CD14-positive monocyte (primary cell): ENCODE data around the gene NPAS2. TPM values are rescaled to one million over a fixed set of nuclear protein-coding genes. Genes with fewer than 3 reads are reported as not detected.

ENCODE experiments used
- DNase-seq, 3 donors: peaks; one replicate each; pipeline ENCODE4 v3.0.0-alpha.2; 2011 to 2022
- H2AFZ ChIP-seq: 2 replicates; pipeline ENCODE4 v1.6.0; 2012; ENCODE audit warnings: mild to moderate bottlenecking, low read depth, low read length, inconsistent platforms; ENCODE audit not compliant: insufficient read depth, poor library complexity, severe bottlenecking
- H3K27ac ChIP-seq, 2 donors: 1 replicate in 1 of 2; 2 replicates in 1 of 2; pipeline ENCODE4 v1.5.1; 2012 to 2013; ENCODE audit warnings: low read length in 2 of 2, control low read depth in 1 of 2, inconsistent platforms in 1 of 2, low read depth in 1 of 2, mild to moderate bottlenecking in 1 of 2
- H3K27me3 ChIP-seq, 2 donors: one replicate each; pipeline versions ENCODE4 v1.6.0 to v1.6.1; 2011 to 2013; ENCODE audit warnings: low read length in 2 of 2; ENCODE audit not compliant: control insufficient read depth in 2 of 2, insufficient read depth in 2 of 2
- H3K36me3 ChIP-seq, 2 donors: replicated peaks in 1 of 2; 1 replicate in 1 of 2; 2 replicates in 1 of 2; pipeline versions ENCODE4 v1.5.1 to v1.6.1; 2012 to 2013; ENCODE audit warnings: low read length in 2 of 2, control low read depth in 1 of 2, inconsistent platforms in 1 of 2, mild to moderate bottlenecking in 1 of 2; ENCODE audit not compliant: insufficient read depth in 2 of 2, control insufficient read depth in 1 of 2
- H3K4me1 ChIP-seq, 2 donors: 1 replicate in 1 of 2; 2 replicates in 1 of 2; pipeline versions ENCODE4 v1.5.1 to v1.6.1; 2012 to 2013; ENCODE audit warnings: low read length in 2 of 2, control low read depth in 1 of 2, inconsistent platforms in 1 of 2, mild to moderate bottlenecking in 1 of 2, moderate library complexity in 1 of 2; ENCODE audit not compliant: insufficient read depth in 2 of 2, control insufficient read depth in 1 of 2
- H3K4me2 ChIP-seq: replicated peaks from 2 replicates; pipeline ENCODE3; 2012; ENCODE audit warnings: low read length, moderate library complexity, mild to moderate bottlenecking; ENCODE audit not compliant: poor library complexity, severe bottlenecking; ENCODE audit errors: extremely low read depth
- H3K4me3 ChIP-seq, 3 experiments: fragments of 200-600 bp in 1 of 3; sonication (generic) in 1 of 3; replicated peaks in 1 of 3; 1 replicate in 2 of 3; 2 replicates in 1 of 3; pipeline ENCODE4 v1.5.1; 2011 to 2013; ENCODE audit warnings: low read length in 3 of 3, mild to moderate bottlenecking in 3 of 3, control low read depth in 2 of 3, low read depth in 2 of 3, inconsistent platforms in 1 of 3, moderate library complexity in 1 of 3
- H3K79me2 ChIP-seq: 2 replicates; pipeline ENCODE4 v1.6.0; 2012; ENCODE audit warnings: mild to moderate bottlenecking, control low read depth, inconsistent platforms, low read length, moderate library complexity; ENCODE audit not compliant: insufficient read depth
- H3K9ac ChIP-seq: 2 replicates; pipeline ENCODE4 v1.6.0; 2017; ENCODE audit warnings: low read length, mild to moderate bottlenecking; ENCODE audit not compliant: insufficient read depth, poor library complexity, severe bottlenecking
- H3K9me3 ChIP-seq, 2 donors: replicated peaks in 1 of 2; 1 replicate in 1 of 2; 2 replicates in 1 of 2; pipeline versions ENCODE4 v1.5.1 to v1.6.1; 2012 to 2013; ENCODE audit warnings: low read length in 2 of 2, control low read depth in 1 of 2; ENCODE audit not compliant: control insufficient read depth in 1 of 2, insufficient read depth in 1 of 2
- H4K20me1 ChIP-seq: 2 replicates; pipeline ENCODE4 v1.6.0; 2012; ENCODE audit warnings: mild to moderate bottlenecking, low read length, control low read depth, moderate library complexity; ENCODE audit not compliant: insufficient read depth
- H3K27ac Mint-ChIP-seq, 7 donors: one replicate each; pipeline ENCODE4 v1.8.0; 2020; ENCODE audit warnings: mild to moderate bottlenecking in 7 of 7, mixed read lengths in 7 of 7, moderate library complexity in 6 of 7, inconsistent platforms in 2 of 7
- H3K27me3 Mint-ChIP-seq, 3 donors: one replicate each; pipeline ENCODE4 v1.8.0; 2021 to 2022; ENCODE audit warnings: low read depth in 3 of 3, mild to moderate bottlenecking in 3 of 3, mixed read lengths in 3 of 3, moderate library complexity in 3 of 3, inconsistent platforms in 1 of 3
- H3K36me3 Mint-ChIP-seq, 2 donors: one replicate each; pipeline ENCODE4 v1.8.0; 2020; ENCODE audit warnings: mixed read lengths in 2 of 2, inconsistent platforms in 1 of 2, mild to moderate bottlenecking in 1 of 2
- H3K4me1 Mint-ChIP-seq: one replicate; pipeline ENCODE4 v1.8.0; 2020; ENCODE audit warnings: mild to moderate bottlenecking, mixed read lengths
- H3K4me3 Mint-ChIP-seq, 2 donors: one replicate each; pipeline ENCODE4 v1.8.0; 2020; ENCODE audit warnings: mild to moderate bottlenecking in 2 of 2, mixed read lengths in 2 of 2, moderate library complexity in 1 of 2
- H3K9me3 Mint-ChIP-seq, 7 donors: one replicate each; pipeline ENCODE4 v1.8.0; 2020 to 2022; ENCODE audit warnings: mixed read lengths in 7 of 7, mild to moderate bottlenecking in 6 of 7, moderate library complexity in 6 of 7, inconsistent platforms in 2 of 7
- WGBS: methylation state at CpG from one replicate; pipeline ENCODE4 v1.1.5; 2013; ENCODE audit warnings: missing lambda C conversion rate; ENCODE audit not compliant: insufficient coverage; 5-methylcytosine and 5-hydroxymethylcytosine counted together
- intact Hi-C, 2 donors: fragments of 100-400 bp; cut with micrococcal nuclease; formaldehyde crosslinking; loops; one replicate each; pipeline versions ENCODE4 v1.15.0 to v1.15.1; 2023
- polyA plus RNA-seq, 3 donors: library from polyadenylated mRNA; depleted of rRNA in 1 of 3; unstranded in 2 of 3; stranded (reverse) in 1 of 3; fragments of 300-500 nt in 2 of 3; fragments of >200 nt in 1 of 3; fragmentation: Illumina TruSeq in 2 of 3; gene quantifications; 1 replicate in 2 of 3; 2 replicates in 1 of 3; pipeline ENCODE4 v1.2.3, GENCODE V29; 2012 to 2021
- TF ChIP-seq, protein P1 (sequence below): fragments of 200-600 bp; IDR thresholded peaks from one replicate; pipeline ENCODE4 v1.8.0; 2022; ENCODE audit warnings: antibody characterized with exemption, mild to moderate bottlenecking

The NPAS2 gene
- polyA plus RNA-seq, 3 donors: not detected

DNA sequence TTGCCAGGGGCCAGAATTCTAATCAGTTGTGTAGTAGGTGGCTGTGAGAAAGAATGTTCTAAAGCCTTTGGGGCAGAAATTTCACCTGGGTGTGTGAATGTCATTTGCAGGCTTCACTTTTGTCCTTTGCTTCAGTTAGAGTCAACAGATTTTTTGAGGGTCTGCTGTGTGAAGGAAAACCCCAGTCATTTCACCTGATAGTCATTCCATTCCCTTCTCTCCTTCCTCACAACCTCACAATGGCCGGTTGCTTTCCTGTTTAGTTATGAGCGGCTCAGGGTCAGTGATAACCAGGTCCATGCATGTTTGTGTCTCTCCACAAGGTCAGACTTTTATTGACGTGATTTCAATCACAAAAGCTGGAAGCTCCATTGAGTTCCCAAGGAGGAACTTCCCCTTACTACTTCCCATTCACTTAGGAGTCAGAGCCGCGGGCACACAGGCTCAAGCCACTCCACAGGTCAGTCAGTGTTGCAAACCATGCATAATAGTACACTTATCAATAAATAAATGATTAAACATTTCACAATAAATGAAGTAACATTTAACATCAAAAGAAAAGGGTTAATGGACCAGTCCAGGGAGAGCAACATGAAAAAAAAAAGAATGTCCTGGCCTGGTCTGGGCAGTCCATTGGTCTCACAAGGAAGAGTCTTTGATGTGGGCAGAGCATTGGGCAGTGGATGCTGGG lies 74.3 kb downstream of the NPAS2 start:
- no peak overlapping the region for H3K4me3 ChIP-seq
- H3K27ac ChIP-seq: no peak overlapping the region
- H3K4me1 ChIP-seq: no peaks in the 10 kb centered on the region
- TF ChIP-seq, protein P1, sequence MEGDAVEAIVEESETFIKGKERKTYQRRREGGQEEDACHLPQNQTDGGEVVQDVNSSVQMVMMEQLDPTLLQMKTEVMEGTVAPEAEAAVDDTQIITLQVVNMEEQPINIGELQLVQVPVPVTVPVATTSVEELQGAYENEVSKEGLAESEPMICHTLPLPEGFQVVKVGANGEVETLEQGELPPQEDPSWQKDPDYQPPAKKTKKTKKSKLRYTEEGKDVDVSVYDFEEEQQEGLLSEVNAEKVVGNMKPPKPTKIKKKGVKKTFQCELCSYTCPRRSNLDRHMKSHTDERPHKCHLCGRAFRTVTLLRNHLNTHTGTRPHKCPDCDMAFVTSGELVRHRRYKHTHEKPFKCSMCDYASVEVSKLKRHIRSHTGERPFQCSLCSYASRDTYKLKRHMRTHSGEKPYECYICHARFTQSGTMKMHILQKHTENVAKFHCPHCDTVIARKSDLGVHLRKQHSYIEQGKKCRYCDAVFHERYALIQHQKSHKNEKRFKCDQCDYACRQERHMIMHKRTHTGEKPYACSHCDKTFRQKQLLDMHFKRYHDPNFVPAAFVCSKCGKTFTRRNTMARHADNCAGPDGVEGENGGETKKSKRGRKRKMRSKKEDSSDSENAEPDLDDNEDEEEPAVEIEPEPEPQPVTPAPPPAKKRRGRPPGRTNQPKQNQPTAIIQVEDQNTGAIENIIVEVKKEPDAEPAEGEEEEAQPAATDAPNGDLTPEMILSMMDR: no peak
- H3K4me2 ChIP-seq: no peak overlapping the region
- DNase-seq: no peak
- Mint-ChIP-seq H3K27me3 (peaks cover 1 to 4% (median 3%) of the 10 kb centered on the region in 3 donors), H3K4me1 (no peaks in the 10 kb centered on the region), H3K27ac (no peak overlapping the region), H3K4me3 (no peak overlapping the region), H3K9me3 (peaks cover 3 to 19% (median 5%) of the 10 kb centered on the region in 7 donors), H3K36me3 (no peaks in the 10 kb centered on the region)
- intact Hi-C loops: no loop called here
- no peaks in the 10 kb centered on the region for H3K79me2 ChIP-seq
- no peak overlapping the region for H3K9ac ChIP-seq
- no peaks in the 10 kb centered on the region for H4K20me1 ChIP-seq
- H3K36me3 ChIP-seq: no peaks in the 10 kb centered on the region
- 95% methylated on average over 3 of the region's 5 CpGs for WGBS
- H2AFZ ChIP-seq: no peak overlapping the region
- H3K9me3 ChIP-seq: peaks cover 3 to 8% of the 10 kb centered on the region in 2 donors
- no peaks in the 10 kb centered on the region for H3K27me3 ChIP-seq

DNA sequence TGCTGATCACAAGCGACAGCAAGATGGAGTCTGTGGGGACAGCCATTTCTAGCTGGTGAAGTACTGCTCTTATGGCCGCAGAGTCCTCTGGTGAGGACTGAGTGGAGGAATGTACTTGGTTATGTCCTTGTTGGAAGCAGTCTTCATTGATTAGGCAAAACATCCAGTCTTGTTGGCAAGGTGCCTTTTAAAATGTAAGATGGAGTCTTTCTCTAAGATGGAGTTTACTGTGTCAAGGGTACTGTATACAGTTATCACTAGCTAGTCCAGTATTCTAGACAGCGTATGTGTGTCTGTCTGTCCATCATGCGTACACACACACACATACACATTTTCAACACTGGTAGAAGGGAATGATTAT lies 74.8 kb downstream of the NPAS2 start:
- Mint-ChIP-seq H3K4me1 (no peaks in the 10 kb centered on the region), H3K4me3 (no peak overlapping the region), H3K27me3 (peaks cover 1 to 4% (median 4%) of the 10 kb centered on the region in 3 donors), H3K27ac (no peak overlapping the region), H3K36me3 (no peaks in the 10 kb centered on the region), H3K9me3 (peaks cover 3 to 20% (median 5%) of the 10 kb centered on the region in 7 donors)
- Histone ChIP-seq H3K4me3 (no peak overlapping the region), H3K79me2 (no peaks in the 10 kb centered on the region), H3K27ac (no peak overlapping the region), H4K20me1 (no peaks in the 10 kb centered on the region), H3K36me3 (no peaks in the 10 kb centered on the region), H3K9me3 (peaks cover 3 to 8% of the 10 kb centered on the region in 2 donors), H3K4me1 (no peaks in the 10 kb centered on the region), H2AFZ (no peak overlapping the region), H3K4me2 (no peak overlapping the region), H3K9ac (no peak overlapping the region), H3K27me3 (no peaks in the 10 kb centered on the region)
- no peak for DNase-seq
- intact Hi-C loops: no loop called here
- 100% methylated on average over 1 of the region's 4 CpGs for whole genome bisulfite sequencing
- TF ChIP-seq, protein P1: no peak
